OCI-LY7 (cell line): Measurements from ENCODE around the gene RNASEH2A. TPM values are rescaled to one million over a fixed set of nuclear protein-coding genes. Genes with fewer than 3 reads are reported as not detected.
A peak's percentile ranks its signal among the peaks of the same experiment; 100 is the strongest.

Experiments used
- BruUV-seq: library from RNA; stranded (reverse); fragments of 400-500 nt; replicated peaks from 2 replicates; lab custom pipeline; 2021; lab: Mats Ljungman, UMichigan
- CTCF ChIA-PET: fragments of 300-600 bp; sonication (Branson Sonifier 250); formaldehyde crosslinking; loops from one replicate; lab custom pipeline; 2022; ENCODE audit warnings: antibody characterized with exemption; ENCODE audit not compliant: unreplicated experiment; lab: Charles Lee
- POLR2A ChIA-PET: fragments of 300-600 bp; sonication (Branson Sonifier 250); formaldehyde crosslinking; loops from one replicate; lab custom pipeline; 2022; ENCODE audit warnings: antibody characterized with exemption; lab: Charles Lee
- DNase-seq: peaks from one replicate; pipeline ENCODE4 v3.0.0-alpha.2; 2015; ENCODE audit warnings: low spot score
- H2AFZ ChIP-seq: fragments of 200-600 bp; sonication (generic), shearing (Covaris generic); 2 replicates; pipeline ENCODE4 v1.6.1; 2014; ENCODE audit warnings: mild to moderate bottlenecking, antibody characterized with exemption, low read length, moderate library complexity
- H3K27ac ChIP-seq: fragments of 200-600 bp; sonication (generic); 2 replicates; pipeline ENCODE4 v1.5.1; 2014; ENCODE audit warnings: mixed run types, low read depth, mild to moderate bottlenecking, moderate library complexity, low read length, inconsistent platforms; ENCODE audit not compliant: poor library complexity, severe bottlenecking
- H3K36me3 ChIP-seq: fragments of 200-600 bp; sonication (generic); 2 replicates; pipeline ENCODE4 v1.6.1; 2014; ENCODE audit warnings: mild to moderate bottlenecking, antibody characterized with exemption, low read length, moderate library complexity, mixed read lengths; ENCODE audit not compliant: insufficient read depth
- H3K4me1 ChIP-seq: fragments of 200-600 bp; sonication (generic); 2 replicates; pipeline ENCODE4 v1.5.1; 2014; ENCODE audit warnings: mild to moderate bottlenecking, low read length; ENCODE audit not compliant: insufficient read depth, poor library complexity, severe bottlenecking
- H3K4me2 ChIP-seq: fragments of 200-600 bp; sonication (generic); 2 replicates; pipeline ENCODE4 v1.6.1; 2014; ENCODE audit warnings: mild to moderate bottlenecking, low read length
- H3K4me3 ChIP-seq: fragments of 200-600 bp; sonication (generic); 2 replicates; pipeline ENCODE4 v1.5.1; 2014; ENCODE audit warnings: mild to moderate bottlenecking, low read depth, low read length; ENCODE audit not compliant: poor library complexity, severe bottlenecking
- H3K79me2 ChIP-seq: fragments of 200-600 bp; sonication (generic); 2 replicates; pipeline ENCODE4 v1.6.1; 2016; ENCODE audit warnings: low read depth, mild to moderate bottlenecking, low read length, moderate library complexity, mixed read lengths; ENCODE audit not compliant: insufficient read depth
- H3K9me2 ChIP-seq: fragments of 200-600 bp; sonication (generic); 2 replicates; pipeline ENCODE4 v1.6.1; 2016; ENCODE audit warnings: mild to moderate bottlenecking, low read length, mixed read lengths; ENCODE audit not compliant: insufficient read depth
- H3K9me3 ChIP-seq: fragments of 200-600 bp; sonication (generic); 2 replicates; pipeline ENCODE4 v1.6.1; 2014; ENCODE audit warnings: mild to moderate bottlenecking, mixed run types, low read length, mixed read lengths
- H4K20me1 ChIP-seq: fragments of 200-600 bp; sonication (generic); 2 replicates; pipeline ENCODE4 v1.6.1; 2014; ENCODE audit warnings: mild to moderate bottlenecking, antibody characterized with exemption, low read length, moderate library complexity, mixed read lengths; ENCODE audit not compliant: insufficient read depth
- EZH2phosphoT487 ChIP-seq: fragments of 200-600 bp; sonication (generic); IDR thresholded peaks from 2 replicates; pipeline ENCODE4 v1.6.1; 2018; ENCODE audit warnings: low read depth, borderline replicate concordance, mild to moderate bottlenecking, mixed run types, antibody characterized with exemption, low read length, moderate library complexity, mixed read lengths
- intact Hi-C: fragments of 100-400 bp; cut with micrococcal nuclease; formaldehyde crosslinking; loops from one replicate; pipeline ENCODE4 v1.10.0; 2022; ENCODE audit not compliant: unreplicated experiment
- total RNA-seq, 2 experiments: library from RNA; depleted of rRNA in 1 of 2; stranded (reverse); fragments of >200 nt in 1 of 2; shearing (Covaris generic) in 1 of 2; gene quantifications; 2 replicates each; pipeline ENCODE4 v1.2.3, GENCODE V29; 2014 to 2022
- TF ChIP-seq, protein P1 (sequence below): fragments of 200-600 bp; sonication (generic); conservative IDR thresholded peaks from 2 replicates; pipeline ENCODE4 v1.5.1; 2014; ENCODE audit warnings: mild to moderate bottlenecking, antibody characterized with exemption, low read length, moderate library complexity, mixed read lengths

Gene RNASEH2A
- total RNA-seq, 2 experiments from 2014 or later: 86.0 to 115 TPM

GRCh38 chr19:12791345-12792050, 14.9 kb upstream of the RNASEH2A start, which contains the start of gene JUNB:
Gene JUNB (plus strand): TSS chr19:12791486. CDS start chr19:12791772, 286 bp downstream.
- peaks cover 48% of the 10 kb centered on the region for H3K4me1 ChIP-seq
- ChIA-PET POLR2A (interaction anchor here (1.2 to 2.2 kb wide), 4 partner anchors 9 to 15 kb away, joined by 4 to 10 read pairs (median 5); partner anchors contain the start of gene THSD8), CTCF (interaction anchor here (0.6 to 2.8 kb wide), 3 partner anchors 13 to 25 kb away, joined by 3 to 20 read pairs (median 4); no protein-coding TSS in a partner anchor)
- no peaks in the 10 kb centered on the region; the same call in 1 of the 2 replicates for H4K20me1 ChIP-seq
- no peaks in the 10 kb centered on the region for H3K9me3 ChIP-seq
- peak within 1 kb of the TSS; percentile 77 for H3K27ac ChIP-seq
- H2AFZ ChIP-seq: peak within 1 kb of the TSS; percentile 35; the same call in 1 of the 2 replicates
- H3K79me2 ChIP-seq: peaks cover 8% of the 10 kb centered on the region
- BruUV-seq: no TSS peak
- peak; percentile 96 for DNase-seq
- no peaks in the 10 kb centered on the region for H3K36me3 ChIP-seq
- intact Hi-C loops: loop anchor here (1.0 to 5.0 kb wide), 3 partner anchors 14 to 69 kb away; partner anchors contain the start of genes TNPO2 and TRIR
- H3K4me2 ChIP-seq: peak within 1 kb of the TSS; percentile 95
- TF ChIP-seq, protein P1, sequence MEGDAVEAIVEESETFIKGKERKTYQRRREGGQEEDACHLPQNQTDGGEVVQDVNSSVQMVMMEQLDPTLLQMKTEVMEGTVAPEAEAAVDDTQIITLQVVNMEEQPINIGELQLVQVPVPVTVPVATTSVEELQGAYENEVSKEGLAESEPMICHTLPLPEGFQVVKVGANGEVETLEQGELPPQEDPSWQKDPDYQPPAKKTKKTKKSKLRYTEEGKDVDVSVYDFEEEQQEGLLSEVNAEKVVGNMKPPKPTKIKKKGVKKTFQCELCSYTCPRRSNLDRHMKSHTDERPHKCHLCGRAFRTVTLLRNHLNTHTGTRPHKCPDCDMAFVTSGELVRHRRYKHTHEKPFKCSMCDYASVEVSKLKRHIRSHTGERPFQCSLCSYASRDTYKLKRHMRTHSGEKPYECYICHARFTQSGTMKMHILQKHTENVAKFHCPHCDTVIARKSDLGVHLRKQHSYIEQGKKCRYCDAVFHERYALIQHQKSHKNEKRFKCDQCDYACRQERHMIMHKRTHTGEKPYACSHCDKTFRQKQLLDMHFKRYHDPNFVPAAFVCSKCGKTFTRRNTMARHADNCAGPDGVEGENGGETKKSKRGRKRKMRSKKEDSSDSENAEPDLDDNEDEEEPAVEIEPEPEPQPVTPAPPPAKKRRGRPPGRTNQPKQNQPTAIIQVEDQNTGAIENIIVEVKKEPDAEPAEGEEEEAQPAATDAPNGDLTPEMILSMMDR: no peak; the same call in 1 of the 2 replicates
- no peak for TF ChIP-seq EZH2phosphoT487
- peak within 1 kb of the TSS; percentile 84 for H3K4me3 ChIP-seq
- H3K9me2 ChIP-seq: no peaks in the 10 kb centered on the region

DNA sequence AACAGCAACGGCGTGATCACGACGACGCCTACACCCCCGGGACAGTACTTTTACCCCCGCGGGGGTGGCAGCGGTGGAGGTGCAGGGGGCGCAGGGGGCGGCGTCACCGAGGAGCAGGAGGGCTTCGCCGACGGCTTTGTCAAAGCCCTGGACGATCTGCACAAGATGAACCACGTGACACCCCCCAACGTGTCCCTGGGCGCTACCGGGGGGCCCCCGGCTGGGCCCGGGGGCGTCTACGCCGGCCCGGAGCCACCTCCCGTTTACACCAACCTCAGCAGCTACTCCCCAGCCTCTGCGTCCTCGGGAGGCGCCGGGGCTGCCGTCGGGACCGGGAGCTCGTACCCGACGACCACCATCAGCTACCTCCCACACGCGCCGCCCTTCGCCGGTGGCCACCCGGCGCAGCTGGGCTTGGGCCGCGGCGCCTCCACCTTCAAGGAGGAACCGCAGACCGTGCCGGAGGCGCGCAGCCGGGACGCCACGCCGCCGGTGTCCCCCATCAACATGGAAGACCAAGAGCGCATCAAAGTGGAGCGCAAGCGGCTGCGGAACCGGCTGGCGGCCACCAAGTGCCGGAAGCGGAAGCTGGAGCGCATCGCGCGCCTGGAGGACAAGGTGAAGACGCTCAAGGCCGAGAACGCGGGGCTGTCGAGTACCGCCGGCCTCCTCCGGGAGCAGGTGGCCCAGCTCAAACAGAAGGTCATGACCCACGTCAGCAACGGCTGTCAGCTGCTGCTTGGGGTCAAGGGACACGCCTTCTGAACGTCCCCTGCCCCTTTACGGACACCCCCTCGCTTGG, 14.1 kb upstream of the RNASEH2A start:
- Histone ChIP-seq H3K4me2 (peak overlapping the region; percentile 95), H3K36me3 (no peaks in the 10 kb centered on the region), H4K20me1 (no peaks in the 10 kb centered on the region; the same call in 1 of the 2 replicates), H3K79me2 (peaks cover 8% of the 10 kb centered on the region), H3K9me2 (no peaks in the 10 kb centered on the region), H3K4me1 (peaks cover 45% of the 10 kb centered on the region), H2AFZ (no peak overlapping the region; the same call in 1 of the 2 replicates), H3K9me3 (no peaks in the 10 kb centered on the region), H3K4me3 (peak overlapping the region; percentile 84), H3K27ac (peak overlapping the region; percentile 77)
- ChIA-PET CTCF (interaction anchor here (0.6 to 2.8 kb wide), 3 partner anchors 14 to 1385 kb away, joined by 3 to 20 read pairs (median 4); no protein-coding TSS in a partner anchor), POLR2A (interaction anchor here (0.6 to 2.2 kb wide), 7 partner anchors 8 to 58 kb away, joined by 3 to 10 read pairs (median 4); partner anchors contain the start of genes RNASEH2A, THSD8 and TRIR)
- no TSS peak for BruUV-seq
- intact Hi-C loops: loop anchor here (2.0 to 5.0 kb wide), 2 partner anchors 57 to 70 kb away; partner anchors contain the start of genes TNPO2 and TRIR
- peak; percentile 91 for DNase-seq
- no peak for TF ChIP-seq EZH2phosphoT487
- TF ChIP-seq, protein P1: no peak
